Epithelial cell of proximal tubule (primary cell): ENCODE results near the gene NUAK1. TPM values are rescaled to one million over a fixed set of nuclear protein-coding genes. Genes with fewer than 3 reads are reported as not detected.

Source experiments
- DNase-seq: peaks from one replicate; pipeline ENCODE4 v3.0.0-alpha.2; 2011; ENCODE audit warnings: low read depth
- H3K4me3 ChIP-seq: 2 replicates; pipeline ENCODE4 v1.5.1; 2011; ENCODE audit warnings: low read depth, mild to moderate bottlenecking, low read length
- CTCF ChIP-seq: conservative IDR thresholded peaks from 2 replicates; pipeline ENCODE4 v1.5.1; 2012; ENCODE audit warnings: low read depth, mild to moderate bottlenecking, low read length
- total RNA-seq: library from RNA; depleted of rRNA; stranded (reverse); fragments of >200 nt; gene quantifications from 2 replicates; pipeline ENCODE4 v1.2.3, GENCODE V29; 2015

The NUAK1 gene
- total RNA-seq, 1 donor from 2014 or later: 34.5 TPM

GRCh38 chr12:106110626-106111300 lies 28.0 kb downstream of the NUAK1 start:
- no peak for TF ChIP-seq CTCF
- DNase-seq: no peak
- no peak overlapping the region for H3K4me3 ChIP-seq

GRCh38 chr12:106109168-106109910 lies 29.4 kb downstream of the NUAK1 start:
- no peak overlapping the region for H3K4me3 ChIP-seq
- TF ChIP-seq CTCF: no peak
- no peak for DNase-seq

- no peak overlapping the region for H3K4me3 ChIP-seq
- no peak for DNase-seq
- TF ChIP-seq CTCF: peak; percentile 27
Measured at GRCh38 chr12:106108185-106108835, 30.4 kb downstream of the NUAK1 start.

- no peak overlapping the region for H3K4me3 ChIP-seq
- TF ChIP-seq CTCF: no peak
- no peak for DNase-seq
Measured at GRCh38 chr12:106107566-106107965, 31.2 kb downstream of the NUAK1 start.

- TF ChIP-seq CTCF: no peak
- H3K4me3 ChIP-seq: no peak overlapping the region
- DNase-seq: no peak
Measured at GRCh38 chr12:106106892-106107291, 31.9 kb downstream of the NUAK1 start.

GRCh38 chr12:106106061-106106566 lies 32.6 kb downstream of the NUAK1 start:
- TF ChIP-seq CTCF: no peak
- DNase-seq: no peak
- H3K4me3 ChIP-seq: no peak overlapping the region
